OCI-LY7 (cell line): ENCODE results near the gene CDKN1A. TPM values are rescaled to one million over a fixed set of nuclear protein-coding genes. Genes with fewer than 3 reads are reported as not detected.

Experiments
- BruUV-seq: library from RNA; stranded (reverse); fragments of 400-500 nt; replicated peaks from 2 replicates; lab custom pipeline; 2021; lab: Mats Ljungman, UMichigan
- CTCF ChIA-PET: fragments of 300-600 bp; sonication (Branson Sonifier 250); formaldehyde crosslinking; loops from one replicate; lab custom pipeline; 2022; ENCODE audit warnings: antibody characterized with exemption; ENCODE audit not compliant: unreplicated experiment; lab: Charles Lee
- POLR2A ChIA-PET: fragments of 300-600 bp; sonication (Branson Sonifier 250); formaldehyde crosslinking; loops from one replicate; lab custom pipeline; 2022; ENCODE audit warnings: antibody characterized with exemption; lab: Charles Lee
- DNase-seq: peaks from one replicate; pipeline ENCODE4 v3.0.0-alpha.2; 2015; ENCODE audit warnings: low spot score
- H2AFZ ChIP-seq: fragments of 200-600 bp; sonication (generic), shearing (Covaris generic); 2 replicates; pipeline ENCODE4 v1.6.1; 2014; ENCODE audit warnings: mild to moderate bottlenecking, antibody characterized with exemption, low read length, moderate library complexity
- H3K27ac ChIP-seq: fragments of 200-600 bp; sonication (generic); 2 replicates; pipeline ENCODE4 v1.5.1; 2014; ENCODE audit warnings: mixed run types, low read depth, mild to moderate bottlenecking, moderate library complexity, low read length, inconsistent platforms; ENCODE audit not compliant: poor library complexity, severe bottlenecking
- H3K36me3 ChIP-seq: fragments of 200-600 bp; sonication (generic); 2 replicates; pipeline ENCODE4 v1.6.1; 2014; ENCODE audit warnings: mild to moderate bottlenecking, antibody characterized with exemption, low read length, moderate library complexity, mixed read lengths; ENCODE audit not compliant: insufficient read depth
- H3K4me1 ChIP-seq: fragments of 200-600 bp; sonication (generic); 2 replicates; pipeline ENCODE4 v1.5.1; 2014; ENCODE audit warnings: mild to moderate bottlenecking, low read length; ENCODE audit not compliant: insufficient read depth, poor library complexity, severe bottlenecking
- H3K4me2 ChIP-seq: fragments of 200-600 bp; sonication (generic); 2 replicates; pipeline ENCODE4 v1.6.1; 2014; ENCODE audit warnings: mild to moderate bottlenecking, low read length
- H3K4me3 ChIP-seq: fragments of 200-600 bp; sonication (generic); 2 replicates; pipeline ENCODE4 v1.5.1; 2014; ENCODE audit warnings: mild to moderate bottlenecking, low read depth, low read length; ENCODE audit not compliant: poor library complexity, severe bottlenecking
- H3K79me2 ChIP-seq: fragments of 200-600 bp; sonication (generic); 2 replicates; pipeline ENCODE4 v1.6.1; 2016; ENCODE audit warnings: low read depth, mild to moderate bottlenecking, low read length, moderate library complexity, mixed read lengths; ENCODE audit not compliant: insufficient read depth
- H3K9me2 ChIP-seq: fragments of 200-600 bp; sonication (generic); 2 replicates; pipeline ENCODE4 v1.6.1; 2016; ENCODE audit warnings: mild to moderate bottlenecking, low read length, mixed read lengths; ENCODE audit not compliant: insufficient read depth
- H3K9me3 ChIP-seq: fragments of 200-600 bp; sonication (generic); 2 replicates; pipeline ENCODE4 v1.6.1; 2014; ENCODE audit warnings: mild to moderate bottlenecking, mixed run types, low read length, mixed read lengths
- H4K20me1 ChIP-seq: fragments of 200-600 bp; sonication (generic); 2 replicates; pipeline ENCODE4 v1.6.1; 2014; ENCODE audit warnings: mild to moderate bottlenecking, antibody characterized with exemption, low read length, moderate library complexity, mixed read lengths; ENCODE audit not compliant: insufficient read depth
- EZH2phosphoT487 ChIP-seq: fragments of 200-600 bp; sonication (generic); IDR thresholded peaks from 2 replicates; pipeline ENCODE4 v1.6.1; 2018; ENCODE audit warnings: low read depth, borderline replicate concordance, mild to moderate bottlenecking, mixed run types, antibody characterized with exemption, low read length, moderate library complexity, mixed read lengths
- intact Hi-C: fragments of 100-400 bp; cut with micrococcal nuclease; formaldehyde crosslinking; loops from one replicate; pipeline ENCODE4 v1.10.0; 2022; ENCODE audit not compliant: unreplicated experiment
- total RNA-seq, 2 experiments: library from RNA; depleted of rRNA in 1 of 2; stranded (reverse); fragments of >200 nt in 1 of 2; shearing (Covaris generic) in 1 of 2; gene quantifications; 2 replicates each; pipeline ENCODE4 v1.2.3, GENCODE V29; 2014 to 2022
- TF ChIP-seq, protein P1 (sequence below): fragments of 200-600 bp; sonication (generic); conservative IDR thresholded peaks from 2 replicates; pipeline ENCODE4 v1.5.1; 2014; ENCODE audit warnings: mild to moderate bottlenecking, antibody characterized with exemption, low read length, moderate library complexity, mixed read lengths

CDKN1A gene
- total RNA-seq, 2 experiments from 2014 or later = 0.13 to 1.3 TPM

DNA sequence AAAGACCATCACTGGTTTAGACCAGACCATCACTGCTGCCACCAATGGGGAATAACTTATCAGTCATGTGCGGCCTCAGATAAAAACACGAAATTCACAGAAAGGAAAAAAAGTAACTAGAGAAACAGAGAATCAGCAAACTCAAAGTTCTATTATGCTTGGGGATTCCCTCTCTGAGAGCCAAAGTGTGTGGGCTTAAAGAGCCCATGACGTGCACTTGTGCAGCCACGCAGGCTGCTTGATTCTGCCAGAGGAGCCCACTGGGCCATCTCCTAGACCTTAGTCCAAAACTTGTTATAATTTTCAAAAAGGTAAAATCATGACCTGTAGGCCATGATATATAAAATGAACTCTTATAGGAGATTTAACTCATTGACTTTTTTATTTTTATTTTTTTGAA, 34.3 kb downstream of the CDKN1A start:
- Histone ChIP-seq H3K9me2 (no peaks in the 10 kb centered on the region), H3K9me3 (no peaks in the 10 kb centered on the region), H3K4me1 (no peaks in the 10 kb centered on the region), H3K27ac (no peak overlapping the region), H3K4me2 (no peak overlapping the region), H3K79me2 (no peaks in the 10 kb centered on the region), H2AFZ (no peak overlapping the region), H3K36me3 (no peaks in the 10 kb centered on the region), H3K4me3 (no peak overlapping the region), H4K20me1 (no peaks in the 10 kb centered on the region)
- BruUV-seq = no TSS peak
- CTCF ChIA-PET = no interaction called here
- intact Hi-C loops = no loop called here
- POLR2A ChIA-PET = no interaction called here
- TF ChIP-seq, protein P1, sequence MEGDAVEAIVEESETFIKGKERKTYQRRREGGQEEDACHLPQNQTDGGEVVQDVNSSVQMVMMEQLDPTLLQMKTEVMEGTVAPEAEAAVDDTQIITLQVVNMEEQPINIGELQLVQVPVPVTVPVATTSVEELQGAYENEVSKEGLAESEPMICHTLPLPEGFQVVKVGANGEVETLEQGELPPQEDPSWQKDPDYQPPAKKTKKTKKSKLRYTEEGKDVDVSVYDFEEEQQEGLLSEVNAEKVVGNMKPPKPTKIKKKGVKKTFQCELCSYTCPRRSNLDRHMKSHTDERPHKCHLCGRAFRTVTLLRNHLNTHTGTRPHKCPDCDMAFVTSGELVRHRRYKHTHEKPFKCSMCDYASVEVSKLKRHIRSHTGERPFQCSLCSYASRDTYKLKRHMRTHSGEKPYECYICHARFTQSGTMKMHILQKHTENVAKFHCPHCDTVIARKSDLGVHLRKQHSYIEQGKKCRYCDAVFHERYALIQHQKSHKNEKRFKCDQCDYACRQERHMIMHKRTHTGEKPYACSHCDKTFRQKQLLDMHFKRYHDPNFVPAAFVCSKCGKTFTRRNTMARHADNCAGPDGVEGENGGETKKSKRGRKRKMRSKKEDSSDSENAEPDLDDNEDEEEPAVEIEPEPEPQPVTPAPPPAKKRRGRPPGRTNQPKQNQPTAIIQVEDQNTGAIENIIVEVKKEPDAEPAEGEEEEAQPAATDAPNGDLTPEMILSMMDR = no peak
- no peak for TF ChIP-seq EZH2phosphoT487
- no peak for DNase-seq

DNA sequence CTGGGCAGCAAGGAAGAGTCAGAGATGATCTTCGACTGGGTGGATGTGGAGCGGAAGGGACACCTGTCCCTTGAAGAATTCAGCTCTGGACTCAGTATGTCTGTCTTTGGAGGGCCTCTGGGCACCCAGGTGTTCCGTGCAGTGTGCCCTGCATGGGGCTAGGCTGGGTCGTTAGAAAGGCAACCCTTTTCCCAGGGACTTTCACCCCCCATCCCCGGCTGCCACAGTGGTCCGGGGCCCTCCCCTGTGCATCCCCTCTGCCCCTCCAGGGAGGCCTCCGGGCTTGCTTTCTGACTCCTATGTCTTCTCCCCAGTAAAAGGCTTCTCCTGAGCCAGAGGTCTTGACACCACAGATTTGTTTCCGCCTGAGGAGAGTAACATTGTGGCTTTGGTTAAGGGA, 35.3 kb downstream of the CDKN1A start:
- Histone ChIP-seq H2AFZ (no peak overlapping the region), H3K9me3 (no peaks in the 10 kb centered on the region), H4K20me1 (no peaks in the 10 kb centered on the region), H3K36me3 (no peaks in the 10 kb centered on the region), H3K4me2 (no peak overlapping the region), H3K27ac (no peak overlapping the region), H3K4me3 (no peak overlapping the region), H3K4me1 (peaks cover 3% of the 10 kb centered on the region), H3K79me2 (no peaks in the 10 kb centered on the region), H3K9me2 (no peaks in the 10 kb centered on the region)
- ChIA-PET POLR2A (no interaction called here), CTCF (no interaction called here)
- intact Hi-C loops = no loop called here
- no peak for DNase-seq
- no peak for TF ChIP-seq EZH2phosphoT487
- TF ChIP-seq, protein P1 = no peak
- no TSS peak for BruUV-seq

DNA sequence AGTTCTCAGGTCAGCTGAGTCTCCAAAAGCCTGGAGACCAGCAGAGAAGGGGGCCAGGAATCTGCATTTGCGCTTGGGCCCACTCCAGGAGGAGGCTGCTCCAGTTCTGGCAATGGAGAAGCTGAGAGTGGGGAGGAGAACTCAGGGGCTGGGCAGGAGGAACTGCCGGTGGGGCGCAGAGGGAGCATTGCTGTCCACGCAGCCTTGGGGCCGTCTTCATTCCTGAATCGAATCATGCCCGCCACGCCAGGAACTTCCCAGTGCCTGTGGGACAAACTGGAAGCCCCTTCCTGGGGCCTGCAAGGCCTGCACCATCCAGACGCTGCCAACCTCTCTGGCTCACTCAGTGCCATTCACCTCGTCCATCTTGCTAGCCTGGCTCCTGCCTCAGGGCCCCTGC, 36.0 kb downstream of the CDKN1A start:
- intact Hi-C loops = no loop called here
- no TSS peak for BruUV-seq
- TF ChIP-seq, protein P1 = no peak
- no peak for TF ChIP-seq EZH2phosphoT487
- Histone ChIP-seq H3K9me3 (no peaks in the 10 kb centered on the region), H2AFZ (no peak overlapping the region), H3K9me2 (no peaks in the 10 kb centered on the region), H3K4me3 (no peak overlapping the region), H4K20me1 (no peaks in the 10 kb centered on the region), H3K27ac (no peak overlapping the region), H3K36me3 (no peaks in the 10 kb centered on the region), H3K4me1 (peaks cover 9% of the 10 kb centered on the region), H3K79me2 (no peaks in the 10 kb centered on the region), H3K4me2 (no peak overlapping the region)
- CTCF ChIA-PET = no interaction called here
- no peak for DNase-seq
- POLR2A ChIA-PET = no interaction called here
